Measurements from ENCODE around the gene TCF19. TPM values are rescaled to one million over a fixed set of nuclear protein-coding genes. Genes with fewer than 3 reads are reported as not detected.
"Not testable (repeated sequence)": the region's sequence is repeated elsewhere in the genome, so short reads cannot be mapped to it uniquely, and the experiment has no call there.

Gene TCF19
- total and polyA plus RNA-seq, 10 of the 15 experiments (the other 5 are each of a cell fraction or from before 2014, with no cell fraction given), result 7.7 to 103 (median 53.3) TPM

GRCh38 chr6:31169858-31170599, 11.6 kb downstream of the TCF19 start:
- ATAC-seq; H3K4me3 ChIP-seq; H2AFZ ChIP-seq (ENCODE audit: control insufficient read depth, low read depth, low read length); SMC1A ChIA-PET (ENCODE audit: uncharacterized antibody, unreplicated experiment); H3K27ac ChIP-seq (ENCODE audit: control insufficient read depth, insufficient read depth); H3K36me3 ChIP-seq (ENCODE audit: control insufficient read depth in 2 of 2, insufficient read depth in 2 of 2, low read length in 1 of 2); H3K27me3 ChIP-seq (replicated peaks in 1 of 2; ENCODE audit: control insufficient read depth in 2 of 2, insufficient read depth in 2 of 2, low read length in 1 of 2); DNase-seq (ENCODE audit: low read depth, low spot score); FAIRE-seq; H3K79me2 ChIP-seq (ENCODE audit: control insufficient read depth, insufficient read depth, low read length); H3K9me3 ChIP-seq (replicated peaks; ENCODE audit: control insufficient read depth, insufficient read depth, low read length); RAD21 ChIA-PET (ENCODE audit: unreplicated experiment); H3K4me2 ChIP-seq (ENCODE audit: control insufficient read depth, insufficient read depth); intact Hi-C loops (cut with micrococcal nuclease; ENCODE audit: unreplicated experiment); H3K9ac ChIP-seq (ENCODE audit: control insufficient read depth, insufficient read depth, low read length); BruUV-seq (replicated peaks); H4K20me1 ChIP-seq (ENCODE audit: control insufficient read depth, insufficient read depth); in situ Hi-C loops (cut with MboI): not testable (repeated sequence)
- ChIA-PET CTCF (interaction anchor here (1.7 kb wide), 1 partner anchor 11 kb away, joined by 3 read pairs; no protein-coding TSS in a partner anchor), POLR2A (interaction anchor here (0.6 kb wide), 1 partner anchor 819 kb away, joined by 4 read pairs; no protein-coding TSS in a partner anchor)
- H3K4me1 ChIP-seq (ENCODE audit: control insufficient read depth, insufficient read depth, low read length), result peaks cover 11% of the 10 kb centered on the region
- WGBS (ENCODE audit: insufficient coverage, insufficient replicate concordance, low lambda C conversion rate, missing lambda C conversion rate), result 65% methylated on average over 20 of the region's 23 CpGs

GRCh38 chr6:31170600-31170881, 12.2 kb downstream of the TCF19 start, which contains the start of gene POU5F1:
POU5F1 (minus strand) TSS chr6:31170682; CDS start chr6:31170620, 62 bp downstream.
- no peak for ATAC-seq
- 91% methylated on average over 8 of the region's 9 CpGs for WGBS (ENCODE audit: insufficient coverage, insufficient replicate concordance, low lambda C conversion rate, missing lambda C conversion rate)
- no peaks in the 10 kb centered on the region for H3K36me3 ChIP-seq (ENCODE audit: control insufficient read depth in 2 of 2, insufficient read depth in 2 of 2, low read length in 1 of 2)
- no peaks in the 10 kb centered on the region for H4K20me1 ChIP-seq (ENCODE audit: control insufficient read depth, insufficient read depth)
- DNase-seq (ENCODE audit: low read depth, low spot score), result no peak
- CTCF ChIA-PET, result interaction anchor here (1.7 kb wide), 1 partner anchor 12 kb away, joined by 3 read pairs; no protein-coding TSS in a partner anchor
- POLR2A ChIA-PET, result interaction anchor here (0.6 kb wide), 1 partner anchor 819 kb away, joined by 4 read pairs; no protein-coding TSS in a partner anchor
- SMC1A ChIA-PET (ENCODE audit: uncharacterized antibody, unreplicated experiment), result no interaction called here
- no peak within 1 kb of the TSS for H3K27ac ChIP-seq (ENCODE audit: control insufficient read depth, insufficient read depth)
- no peak for FAIRE-seq
- H3K79me2 ChIP-seq (ENCODE audit: control insufficient read depth, insufficient read depth, low read length), result no peaks in the 10 kb centered on the region
- TF ChIP-seq SMAD5 (IDR thresholded peaks at IDR 0.05; ENCODE audit: low read depth) (no peak), E2F8 (IDR thresholded peaks at IDR 0.05; ENCODE audit: low read depth, partially characterized antibody) (no peak), SREBF2 (IDR thresholded peaks at IDR 0.05; ENCODE audit: low read length) (no peak), MEF2B (IDR thresholded peaks at IDR 0.05; ENCODE audit: partially characterized antibody, poor library complexity, severe bottlenecking) (no peak)
- no peak within 1 kb of the TSS for H2AFZ ChIP-seq (ENCODE audit: control insufficient read depth, low read depth, low read length)
- H3K27me3 ChIP-seq (replicated peaks in 1 of 2; ENCODE audit: control insufficient read depth in 2 of 2, insufficient read depth in 2 of 2, low read length in 1 of 2), result no peaks in the 10 kb centered on the region
- no peaks in the 10 kb centered on the region for H3K9me3 ChIP-seq (replicated peaks; ENCODE audit: control insufficient read depth, insufficient read depth, low read length)
- no peak within 1 kb of the TSS for H3K9ac ChIP-seq (ENCODE audit: control insufficient read depth, insufficient read depth, low read length)
- peaks cover 6% of the 10 kb centered on the region for H3K4me1 ChIP-seq (ENCODE audit: control insufficient read depth, insufficient read depth, low read length)
- H3K4me3 ChIP-seq, result no peak within 1 kb of the TSS
- H3K4me2 ChIP-seq (ENCODE audit: control insufficient read depth, insufficient read depth), result no peak within 1 kb of the TSS
- no TSS peak for BruUV-seq (replicated peaks)
- intact Hi-C loops (cut with micrococcal nuclease; ENCODE audit: unreplicated experiment), result no loop called here
- in situ Hi-C loops (cut with MboI), result no loop called here
- RAD21 ChIA-PET (ENCODE audit: unreplicated experiment), result no interaction called here

All from GM12878 (cell line).